IMR-90 (cell line): ENCODE results near the gene PHACTR3. TPM values are rescaled to one million over a fixed set of nuclear protein-coding genes. Genes with fewer than 3 reads are reported as not detected.

Experiments
- ATAC-seq: fragments of 200-7000 bp; cut with Tn5 transposase; 2 replicates; pipeline ENCODE4 v1.9.1; 2020; ENCODE audit warnings: low read depth, mild to moderate bottlenecking, moderate library complexity
- BruUV-seq: library from RNA; stranded (reverse); fragments of 400-500 nt; replicated peaks from 2 replicates; lab custom pipeline; 2021; lab: Mats Ljungman, UMichigan
- CTCF ChIA-PET: fragments of 300-600 bp; formaldehyde crosslinking; extraction: SDS; loops from one replicate; lab custom pipeline; 2021; ENCODE audit warnings: antibody characterized with exemption; lab: Yijun Ruan, JAX
- POLR2A ChIA-PET: fragments of 300-600 bp; sonication (Branson Sonifier 250); formaldehyde crosslinking; loops from one replicate; lab custom pipeline; 2022; ENCODE audit warnings: antibody characterized with exemption; ENCODE audit not compliant: unreplicated experiment; lab: Charles Lee
- DNase-seq: peaks from one replicate; pipeline ENCODE4 v3.0.0; 2013
- H2AFZ ChIP-seq: replicated peaks from 2 replicates; pipeline ENCODE3; 2013; ENCODE audit warnings: low read length, mild to moderate bottlenecking; ENCODE audit not compliant: poor library complexity
- H2AK5ac ChIP-seq: 2 replicates; pipeline ENCODE4 v1.6.1; 2013; ENCODE audit warnings: low read depth, low read length, inconsistent platforms
- H2AK9ac ChIP-seq: replicated peaks from 2 replicates; pipeline ENCODE3; 2013; ENCODE audit warnings: mild to moderate bottlenecking, low read depth, low read length, moderate library complexity; ENCODE audit not compliant: poor library complexity
- H2BK120ac ChIP-seq: 2 replicates; pipeline ENCODE4 v1.6.1; 2013; ENCODE audit warnings: low read depth, low read length, inconsistent platforms
- H2BK15ac ChIP-seq: 3 replicates; pipeline ENCODE4 v1.6.1; 2013; ENCODE audit warnings: low read depth, low read length, inconsistent platforms
- H2BK20ac ChIP-seq: 2 replicates; pipeline ENCODE4 v1.6.1; 2013; ENCODE audit warnings: low read depth, mild to moderate bottlenecking, inconsistent platforms, low read length, moderate library complexity
- H2BK5ac ChIP-seq: 2 replicates; pipeline ENCODE4 v1.6.1; 2013; ENCODE audit warnings: mild to moderate bottlenecking, low read depth, low read length, inconsistent platforms; ENCODE audit not compliant: poor library complexity, severe bottlenecking
- H3K14ac ChIP-seq: replicated peaks from 2 replicates; pipeline ENCODE4 v1.6.1; 2013; ENCODE audit warnings: low read depth, low read length, inconsistent platforms
- H3K18ac ChIP-seq: 2 replicates; pipeline ENCODE4 v1.6.1; 2013; ENCODE audit warnings: low read depth, low read length, control low read depth
- H3K23ac ChIP-seq: 2 replicates; pipeline ENCODE4 v1.6.1; 2013; ENCODE audit warnings: low read depth, low read length, inconsistent platforms
- H3K27ac ChIP-seq: 2 replicates; pipeline ENCODE4 v1.5.1; 2013; ENCODE audit warnings: mild to moderate bottlenecking, control low read depth, low read length; ENCODE audit not compliant: insufficient read depth
- H3K27me3 ChIP-seq: 2 replicates; pipeline ENCODE4 v1.6.1; 2013; ENCODE audit warnings: low read length; ENCODE audit not compliant: control insufficient read depth, insufficient read depth
- H3K36me3 ChIP-seq: 2 replicates; pipeline ENCODE4 v1.6.1; 2013; ENCODE audit warnings: low read length, mixed read lengths; ENCODE audit not compliant: control insufficient read depth, insufficient read depth
- H3K4ac ChIP-seq: 2 replicates; pipeline ENCODE4 v1.6.1; 2013; ENCODE audit warnings: low read depth, low read length, inconsistent platforms
- H3K4me1 ChIP-seq: 2 replicates; pipeline ENCODE4 v1.6.1; 2013; ENCODE audit warnings: low read length, mixed read lengths; ENCODE audit not compliant: control insufficient read depth, insufficient read depth
- H3K4me2 ChIP-seq: 2 replicates; pipeline ENCODE4 v1.6.1; 2013; ENCODE audit warnings: low read depth, mild to moderate bottlenecking, control low read depth, low read length, moderate library complexity
- H3K4me3 ChIP-seq: 2 replicates; pipeline ENCODE4 v1.5.1; 2013; ENCODE audit warnings: low read depth, mild to moderate bottlenecking, control low read depth, low read length, moderate library complexity; ENCODE audit not compliant: insufficient read depth
- H3K56ac ChIP-seq: 2 replicates; pipeline ENCODE4 v1.6.1; 2013; ENCODE audit warnings: low read length, inconsistent platforms; ENCODE audit not compliant: insufficient read depth; ENCODE audit errors: extremely low read depth
- H3K79me1 ChIP-seq, 2 experiments: 2 replicates each; pipeline ENCODE4 v1.6.1; 2013; ENCODE audit warnings: low read length in 2 of 2, inconsistent platforms in 1 of 2, low read depth in 1 of 2
- H3K9ac ChIP-seq: 2 replicates; pipeline ENCODE4 v1.6.1; 2013; ENCODE audit warnings: low read depth, low read length, control low read depth
- H3K9me1 ChIP-seq: 2 replicates; pipeline ENCODE4 v1.6.1; 2013; ENCODE audit warnings: low read length, inconsistent platforms; ENCODE audit not compliant: insufficient read depth
- H3K9me3 ChIP-seq: 2 replicates; pipeline ENCODE4 v1.6.1; 2013; ENCODE audit warnings: low read length; ENCODE audit not compliant: control insufficient read depth, insufficient read depth
- H4K20me1 ChIP-seq: 2 replicates; pipeline ENCODE4 v1.6.1; 2013; ENCODE audit warnings: low read length, inconsistent platforms; ENCODE audit not compliant: insufficient read depth
- H4K5ac ChIP-seq: 2 replicates; pipeline ENCODE4 v1.6.1; 2013; ENCODE audit warnings: mild to moderate bottlenecking, low read depth, low read length, control low read depth
- H4K8ac ChIP-seq, 2 experiments: 2 replicates each; pipeline ENCODE4 v1.6.1; 2013; ENCODE audit warnings: low read depth in 2 of 2, low read length in 2 of 2, control low read depth in 1 of 2, inconsistent platforms in 1 of 2
- H4K91ac ChIP-seq: 2 replicates; pipeline ENCODE4 v1.6.1; 2013; ENCODE audit warnings: low read depth, low read length, inconsistent platforms; ENCODE audit not compliant: insufficient read depth
- BHLHE40 ChIP-seq: fragments of 150-350 bp; IDR thresholded peaks from 2 replicates; pipeline ENCODE4 v1.6.1; 2016; ENCODE audit warnings: mild to moderate bottlenecking, low read depth, low read length
- CEBPB ChIP-seq: IDR thresholded peaks from 2 replicates; pipeline ENCODE4 v1.6.1; 2012; ENCODE audit warnings: low read depth, low read length, improper control_type of control experiment
- CHD1 ChIP-seq: IDR thresholded peaks from 2 replicates; pipeline ENCODE4 v1.6.1; 2012; ENCODE audit warnings: low read depth, low read length, improper control_type of control experiment
- FOS ChIP-seq: fragments of 150-350 bp; IDR thresholded peaks from 2 replicates; pipeline ENCODE4 v1.6.1; 2016; ENCODE audit warnings: low read depth, low read length
- MAFK ChIP-seq: IDR thresholded peaks from 2 replicates; pipeline ENCODE4 v1.6.1; 2012; ENCODE audit warnings: low read depth, low read length, improper control_type of control experiment
- MAZ ChIP-seq: IDR thresholded peaks from 2 replicates; pipeline ENCODE4 v1.6.1; 2012; ENCODE audit warnings: low read depth, mild to moderate bottlenecking, low read length, improper control_type of control experiment, moderate library complexity, borderline replicate concordance
- MXI1 ChIP-seq: IDR thresholded peaks from 2 replicates; pipeline ENCODE4 v1.6.1; 2012; ENCODE audit warnings: low read depth, mild to moderate bottlenecking, low read length, moderate library complexity, borderline replicate concordance
- NFE2L2 ChIP-seq: fragments of 150-350 bp; IDR thresholded peaks from 2 replicates; pipeline ENCODE4 v1.6.1; 2016; ENCODE audit warnings: low read depth, mild to moderate bottlenecking, low read length
- POLR2A ChIP-seq: IDR thresholded peaks from 2 replicates; pipeline ENCODE4 v1.6.1; 2012; ENCODE audit warnings: mild to moderate bottlenecking, low read depth, low read length
- RAD21 ChIP-seq: IDR thresholded peaks from 2 replicates; pipeline ENCODE4 v1.6.1; 2012; ENCODE audit warnings: low read length, improper control_type of control experiment
- RCOR1 ChIP-seq: IDR thresholded peaks from 2 replicates; pipeline ENCODE4 v1.6.1; 2012; ENCODE audit warnings: mild to moderate bottlenecking, low read length, improper control_type of control experiment; ENCODE audit not compliant: insufficient replicate concordance
- RFX5 ChIP-seq: IDR thresholded peaks from 2 replicates; pipeline ENCODE4 v1.8.0; 2012; ENCODE audit warnings: low read depth, mild to moderate bottlenecking, low read length, moderate library complexity
- SMC3 ChIP-seq: fragments of 150-350 bp; IDR thresholded peaks from 2 replicates; pipeline ENCODE4 v1.6.1; 2016; ENCODE audit warnings: low read depth, mild to moderate bottlenecking, antibody characterized with exemption, low read length, moderate library complexity
- WGBS, 2 experiments: methylation state at CpG; one replicate each; pipeline versions ENCODE4 v1.1.5 to v1.1.7; 2013; ENCODE audit warnings: missing lambda C conversion rate in 2 of 2; ENCODE audit not compliant: insufficient read length in 1 of 2; ENCODE audit errors: extremely low coverage in 2 of 2; 5-methylcytosine and 5-hydroxymethylcytosine counted together
- dilution Hi-C: fragments of 300-500 bp; cut with HindIII; formaldehyde crosslinking; loops from one replicate; pipeline ENCODE4 v1.14.3; 2018; ENCODE audit warnings: low sequenced_read_pairs; ENCODE audit not compliant: unreplicated experiment
- in situ Hi-C: fragments of 300-500 bp; cut with MboI; formaldehyde crosslinking; loops from 3 replicates; pipeline ENCODE4 v1.14.3; 2019; ENCODE audit warnings: low sequenced_read_pairs, inconsistent platforms, mixed read lengths
- intact Hi-C: fragments of 100-400 bp; cut with micrococcal nuclease; formaldehyde crosslinking; loops from 2 replicates; pipeline ENCODE4 v1.10.0; 2022
- polyA plus RNA-seq, 3 experiments: library from polyadenylated mRNA; depleted of rRNA; stranded (reverse); fragments of >200 nt; gene quantifications; 2 replicates each; pipeline ENCODE4 v1.2.3, GENCODE V29; 2012; ENCODE audit warnings: low replicate concordance in 1 of 3
- total RNA-seq: library from RNA; depleted of rRNA; stranded (reverse); fragments of >200 nt; gene quantifications from 2 replicates; pipeline ENCODE4 v1.2.3, GENCODE V29; 2012
- TF ChIP-seq, protein P1 (sequence below): fragments of 150-350 bp; IDR thresholded peaks from 2 replicates; pipeline ENCODE4 v1.6.1; 2017; ENCODE audit warnings: mild to moderate bottlenecking, antibody characterized with exemption, low read length, low read depth
- TF ChIP-seq, protein P2 (sequence below): fragments of 150-350 bp; IDR thresholded peaks from 2 replicates; pipeline ENCODE4 v1.6.1; 2016; ENCODE audit warnings: low read depth, mild to moderate bottlenecking, low read length, moderate library complexity, borderline replicate concordance
- TF ChIP-seq, protein P3 (sequence below): conservative IDR thresholded peaks from 2 replicates; pipeline ENCODE4 v1.5.1; 2012; ENCODE audit warnings: mild to moderate bottlenecking, low read depth, low read length, improper control_type of control experiment

The PHACTR3 gene
- total and polyA plus RNA-seq, 2 of the 4 experiments (the other 2 are of a cell fraction): not detected

DNA sequence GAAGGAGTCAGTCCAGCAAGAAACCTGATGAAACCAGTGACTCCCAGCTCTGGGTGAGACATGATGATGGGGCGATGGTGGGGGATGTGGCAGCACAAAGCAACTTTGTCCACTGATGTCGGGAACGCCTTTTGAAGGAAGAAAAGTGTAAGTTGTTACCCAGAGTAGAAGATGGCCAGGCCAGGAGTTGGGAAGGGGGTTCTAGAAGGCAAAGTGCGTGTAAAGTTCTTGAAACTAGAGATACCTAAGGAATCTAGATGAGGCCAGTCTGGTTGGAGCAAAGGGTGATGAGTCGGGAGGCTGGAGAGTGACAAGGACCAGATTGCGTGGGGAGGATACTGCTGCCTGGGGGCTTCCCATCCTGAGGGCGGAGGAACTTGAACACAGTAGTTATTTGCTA lies 117.0 kb downstream of the PHACTR3 start:
- no peak overlapping the region for H3K56ac ChIP-seq
- H2BK5ac ChIP-seq: no peak overlapping the region
- H3K18ac ChIP-seq: no peak overlapping the region
- DNase-seq: no peak
- peaks cover 46% of the 10 kb centered on the region for H3K9me3 ChIP-seq
- H3K27me3 ChIP-seq: no peaks in the 10 kb centered on the region
- H4K20me1 ChIP-seq: no peaks in the 10 kb centered on the region
- no peak overlapping the region for H3K14ac ChIP-seq
- CTCF ChIA-PET: no interaction called here
- H3K4me3 ChIP-seq: no peak overlapping the region
- H4K91ac ChIP-seq: no peak overlapping the region
- TF ChIP-seq NFE2L2: no peak
- TF ChIP-seq, protein P1, sequence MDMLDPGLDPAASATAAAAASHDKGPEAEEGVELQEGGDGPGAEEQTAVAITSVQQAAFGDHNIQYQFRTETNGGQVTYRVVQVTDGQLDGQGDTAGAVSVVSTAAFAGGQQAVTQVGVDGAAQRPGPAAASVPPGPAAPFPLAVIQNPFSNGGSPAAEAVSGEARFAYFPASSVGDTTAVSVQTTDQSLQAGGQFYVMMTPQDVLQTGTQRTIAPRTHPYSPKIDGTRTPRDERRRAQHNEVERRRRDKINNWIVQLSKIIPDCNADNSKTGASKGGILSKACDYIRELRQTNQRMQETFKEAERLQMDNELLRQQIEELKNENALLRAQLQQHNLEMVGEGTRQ: no peak
- no peak for TF ChIP-seq POLR2A
- TF ChIP-seq BHLHE40: no peak
- TF ChIP-seq MAFK: no peak
- TF ChIP-seq RCOR1: no peak
- TF ChIP-seq RFX5: no peak
- no peak for TF ChIP-seq CHD1
- TF ChIP-seq, protein P2, sequence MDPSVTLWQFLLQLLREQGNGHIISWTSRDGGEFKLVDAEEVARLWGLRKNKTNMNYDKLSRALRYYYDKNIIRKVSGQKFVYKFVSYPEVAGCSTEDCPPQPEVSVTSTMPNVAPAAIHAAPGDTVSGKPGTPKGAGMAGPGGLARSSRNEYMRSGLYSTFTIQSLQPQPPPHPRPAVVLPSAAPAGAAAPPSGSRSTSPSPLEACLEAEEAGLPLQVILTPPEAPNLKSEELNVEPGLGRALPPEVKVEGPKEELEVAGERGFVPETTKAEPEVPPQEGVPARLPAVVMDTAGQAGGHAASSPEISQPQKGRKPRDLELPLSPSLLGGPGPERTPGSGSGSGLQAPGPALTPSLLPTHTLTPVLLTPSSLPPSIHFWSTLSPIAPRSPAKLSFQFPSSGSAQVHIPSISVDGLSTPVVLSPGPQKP: no peak
- no peak for TF ChIP-seq MXI1
- no peak for TF ChIP-seq FOS
- no peak for TF ChIP-seq SMC3
- TF ChIP-seq RAD21: no peak
- TF ChIP-seq MAZ: no peak
- TF ChIP-seq, protein P3, sequence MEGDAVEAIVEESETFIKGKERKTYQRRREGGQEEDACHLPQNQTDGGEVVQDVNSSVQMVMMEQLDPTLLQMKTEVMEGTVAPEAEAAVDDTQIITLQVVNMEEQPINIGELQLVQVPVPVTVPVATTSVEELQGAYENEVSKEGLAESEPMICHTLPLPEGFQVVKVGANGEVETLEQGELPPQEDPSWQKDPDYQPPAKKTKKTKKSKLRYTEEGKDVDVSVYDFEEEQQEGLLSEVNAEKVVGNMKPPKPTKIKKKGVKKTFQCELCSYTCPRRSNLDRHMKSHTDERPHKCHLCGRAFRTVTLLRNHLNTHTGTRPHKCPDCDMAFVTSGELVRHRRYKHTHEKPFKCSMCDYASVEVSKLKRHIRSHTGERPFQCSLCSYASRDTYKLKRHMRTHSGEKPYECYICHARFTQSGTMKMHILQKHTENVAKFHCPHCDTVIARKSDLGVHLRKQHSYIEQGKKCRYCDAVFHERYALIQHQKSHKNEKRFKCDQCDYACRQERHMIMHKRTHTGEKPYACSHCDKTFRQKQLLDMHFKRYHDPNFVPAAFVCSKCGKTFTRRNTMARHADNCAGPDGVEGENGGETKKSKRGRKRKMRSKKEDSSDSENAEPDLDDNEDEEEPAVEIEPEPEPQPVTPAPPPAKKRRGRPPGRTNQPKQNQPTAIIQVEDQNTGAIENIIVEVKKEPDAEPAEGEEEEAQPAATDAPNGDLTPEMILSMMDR: no peak
- no peak for TF ChIP-seq CEBPB
- H2BK20ac ChIP-seq: no peak overlapping the region
- ATAC-seq: no peak
- 59% methylated on average over 4 of the region's 7 CpGs; no CpG with 5 or more reads in 1 of the 2 experiments for WGBS, 2 experiments
- H2AFZ ChIP-seq: no peak overlapping the region
- POLR2A ChIA-PET: no interaction called here
- intact Hi-C loops: no loop called here
- no peak overlapping the region for H3K9ac ChIP-seq
- no peak overlapping the region for H3K23ac ChIP-seq
- dilution Hi-C loops: no loop called here
- no peak overlapping the region for H3K4ac ChIP-seq
- no peaks in the 10 kb centered on the region for H3K9me1 ChIP-seq
- H3K4me2 ChIP-seq: no peak overlapping the region
- no peak overlapping the region for H2AK5ac ChIP-seq
- no peak overlapping the region for H4K8ac ChIP-seq
- H2BK15ac ChIP-seq: no peak overlapping the region
- no peak overlapping the region for H2AK9ac ChIP-seq
- no peaks in the 10 kb centered on the region for H3K4me1 ChIP-seq
- H3K79me1 ChIP-seq: no peaks in the 10 kb centered on the region
- H3K27ac ChIP-seq: no peak overlapping the region
- H2BK120ac ChIP-seq: no peak overlapping the region
- in situ Hi-C loops: no loop called here
- H3K36me3 ChIP-seq: no peaks in the 10 kb centered on the region
- no TSS peak for BruUV-seq
- no peak overlapping the region for H4K5ac ChIP-seq
